ENCODE measurements around the gene NOD1. TPM values are rescaled to one million over a fixed set of nuclear protein-coding genes. Genes with fewer than 3 reads are reported as not detected.

The NOD1 gene
- total RNA-seq, 1 donor from 2014 or later, result 9.5 TPM

GRCh38 chr7:30451539-30452279 is 26.9 kb downstream of the NOD1 start:
- H3K4me3 Mint-ChIP-seq, result no peak overlapping the region
- H3K4me1 Mint-ChIP-seq, result no peaks in the 10 kb centered on the region
- TF ChIP-seq CTCF (IDR thresholded peaks at IDR 0.05; ENCODE audit: unreplicated experiment), result no peak
- DNase-seq (ENCODE audit: low spot score in 2 of 2, unreplicated experiment in 2 of 2), result no peak
- no peaks in the 10 kb centered on the region for H3K27me3 Mint-ChIP-seq (ENCODE audit: low read depth)
- H3K36me3 Mint-ChIP-seq, result peaks cover 11% of the 10 kb centered on the region
- no peak overlapping the region for H3K27ac Mint-ChIP-seq
- H3K9me3 Mint-ChIP-seq, result no peaks in the 10 kb centered on the region

- no peaks in the 10 kb centered on the region for H3K4me1 Mint-ChIP-seq
- H3K9me3 Mint-ChIP-seq, result no peaks in the 10 kb centered on the region
- H3K36me3 Mint-ChIP-seq, result peaks cover 16% of the 10 kb centered on the region
- TF ChIP-seq CTCF (IDR thresholded peaks at IDR 0.05; ENCODE audit: unreplicated experiment), result no peak
- no peak overlapping the region for H3K27ac Mint-ChIP-seq
- no peak overlapping the region for H3K4me3 Mint-ChIP-seq
- H3K27me3 Mint-ChIP-seq (ENCODE audit: low read depth), result no peaks in the 10 kb centered on the region
- no peak for DNase-seq (ENCODE audit: low spot score in 2 of 2, unreplicated experiment in 2 of 2)
Measured at GRCh38 chr7:30450983-30451497, 27.5 kb downstream of the NOD1 start.

DNA sequence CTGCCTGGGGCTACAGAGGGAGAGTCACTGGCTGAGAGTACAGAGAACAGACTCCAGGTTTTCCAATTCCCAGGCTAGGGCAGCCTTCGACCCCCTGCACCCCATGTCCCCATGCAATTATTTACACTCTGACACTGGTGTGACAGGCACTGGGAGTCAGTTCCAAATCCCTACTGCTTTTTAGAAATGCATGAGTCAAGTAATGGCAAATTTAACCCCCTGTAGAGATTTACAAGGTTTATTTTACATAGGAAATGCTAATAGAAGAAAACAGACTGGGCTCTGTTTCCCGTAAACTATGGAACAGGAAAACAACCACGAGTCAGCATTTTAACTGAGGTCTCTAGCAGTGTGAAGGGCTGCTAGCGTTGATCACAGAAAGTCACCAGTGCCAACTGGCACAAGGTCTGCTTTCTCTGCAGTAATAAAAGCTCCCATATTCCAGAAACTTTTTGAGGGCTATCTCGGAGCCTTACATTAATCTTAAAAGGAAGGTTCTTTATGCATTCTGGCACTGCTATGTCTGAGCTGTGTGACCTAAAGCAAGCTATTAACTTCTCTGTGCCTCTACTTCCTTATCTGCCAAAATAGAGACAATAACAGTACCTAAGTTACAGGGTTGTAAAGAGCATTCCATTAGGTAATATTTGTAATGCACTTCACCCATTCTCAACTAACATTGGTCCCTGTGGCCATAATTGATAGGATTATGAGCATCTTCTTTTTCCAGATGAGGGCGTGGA is 28.2 kb downstream of the NOD1 start:
- Mint-ChIP-seq H3K36me3 (peaks cover 18% of the 10 kb centered on the region), H3K27me3 (ENCODE audit: low read depth) (no peaks in the 10 kb centered on the region), H3K27ac (no peak overlapping the region), H3K4me3 (no peak overlapping the region), H3K4me1 (no peaks in the 10 kb centered on the region), H3K9me3 (no peaks in the 10 kb centered on the region)
- DNase-seq (ENCODE audit: low spot score in 2 of 2, unreplicated experiment in 2 of 2), result no peak
- TF ChIP-seq CTCF (IDR thresholded peaks at IDR 0.05; ENCODE audit: unreplicated experiment), result no peak

DNA sequence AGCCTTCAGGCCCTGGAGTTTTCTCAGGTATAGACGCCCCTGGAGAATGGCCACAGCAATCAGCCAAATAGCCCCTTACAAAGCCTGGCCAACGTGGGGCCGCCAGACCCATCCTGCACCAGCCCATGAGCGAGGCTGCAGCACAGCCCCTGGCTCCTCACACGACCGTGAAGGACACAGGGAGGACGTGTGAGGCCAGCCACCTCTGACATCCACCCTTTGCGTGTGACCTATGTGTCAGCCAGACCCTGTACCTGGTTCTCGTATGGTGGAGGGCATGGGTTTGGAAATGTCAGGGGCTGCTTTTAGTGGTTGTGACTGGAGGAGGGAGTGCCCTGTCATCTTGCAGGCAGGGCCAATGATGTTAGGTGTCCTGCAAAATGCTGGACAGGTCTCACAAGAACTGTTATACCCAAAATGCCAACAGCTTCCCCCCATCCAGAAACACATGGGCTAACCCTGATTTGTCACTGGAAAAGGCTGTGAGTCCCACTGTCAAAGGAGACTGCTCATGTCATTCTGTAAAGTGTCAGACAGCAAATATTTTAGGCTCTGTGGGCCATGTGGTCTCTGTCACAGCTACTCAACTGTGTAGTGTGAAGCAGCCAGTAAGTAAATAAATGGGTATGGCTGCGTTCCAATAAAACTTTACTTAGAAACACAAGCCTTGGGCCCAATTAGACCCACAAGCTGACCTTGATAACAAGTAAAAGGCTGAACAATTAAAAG is 30.0 kb downstream of the NOD1 start:
- Mint-ChIP-seq H3K36me3 (peaks cover 18% of the 10 kb centered on the region), H3K4me1 (no peaks in the 10 kb centered on the region), H3K27me3 (ENCODE audit: low read depth) (no peaks in the 10 kb centered on the region), H3K27ac (no peak overlapping the region), H3K4me3 (no peak overlapping the region), H3K9me3 (no peaks in the 10 kb centered on the region)
- no peak for DNase-seq (ENCODE audit: low spot score in 2 of 2, unreplicated experiment in 2 of 2)
- TF ChIP-seq CTCF (IDR thresholded peaks at IDR 0.05; ENCODE audit: unreplicated experiment), result no peak

GRCh38 chr7:30447466-30447865 is 31.1 kb downstream of the NOD1 start:
- H3K4me3 Mint-ChIP-seq, result no peak overlapping the region
- no peaks in the 10 kb centered on the region for H3K27me3 Mint-ChIP-seq (ENCODE audit: low read depth)
- no peaks in the 10 kb centered on the region for H3K9me3 Mint-ChIP-seq
- H3K4me1 Mint-ChIP-seq, result no peaks in the 10 kb centered on the region
- H3K27ac Mint-ChIP-seq, result no peak overlapping the region
- no peak for TF ChIP-seq CTCF (IDR thresholded peaks at IDR 0.05; ENCODE audit: unreplicated experiment)
- H3K36me3 Mint-ChIP-seq, result peaks cover 18% of the 10 kb centered on the region
- no peak for DNase-seq (ENCODE audit: low spot score in 2 of 2, unreplicated experiment in 2 of 2)

Data from mesothelial cell of epicardium (in vitro differentiated cells).